Neural cell (in vitro differentiated cells): Measurements from ENCODE around the gene MGAT4A.

ENCODE experiments used
- EP300 ChIP-seq: fragments of 450-650 bp; conservative IDR thresholded peaks from 2 replicates; pipeline ENCODE4 v1.6.1; 2014; ENCODE audit warnings: antibody characterized with exemption, mild to moderate bottlenecking, moderate library complexity; ENCODE audit not compliant: poor library complexity, severe bottlenecking
- EZH2 ChIP-seq: fragments of 200-600, 300-800 bp; shearing (Covaris generic), sonication (generic); IDR thresholded peaks from 2 replicates; pipeline ENCODE4 v1.6.1; 2014; ENCODE audit warnings: antibody characterized with exemption, low read length, borderline replicate concordance, mild to moderate bottlenecking; ENCODE audit not compliant: insufficient read depth, poor library complexity, severe bottlenecking
- POLR2AphosphoS5 ChIP-seq: IDR thresholded peaks from 2 replicates; pipeline ENCODE4 v1.6.1; 2012
- RAD21 ChIP-seq: fragments of 450-650 bp; conservative IDR thresholded peaks from 2 replicates; pipeline ENCODE4 v1.6.1; 2014; ENCODE audit warnings: antibody characterized with exemption, mild to moderate bottlenecking, moderate library complexity
- TF ChIP-seq, protein P1 (sequence below): fragments of 450-650 bp; IDR thresholded peaks from 2 replicates; pipeline ENCODE4 v1.5.1; 2014; ENCODE audit warnings: antibody characterized with exemption, mild to moderate bottlenecking, moderate library complexity; ENCODE audit not compliant: poor library complexity, severe bottlenecking
- TF ChIP-seq, protein P2 (sequence below): IDR thresholded peaks from 2 replicates; pipeline ENCODE4 v1.6.1; 2012; ENCODE audit warnings: borderline replicate concordance

DNA sequence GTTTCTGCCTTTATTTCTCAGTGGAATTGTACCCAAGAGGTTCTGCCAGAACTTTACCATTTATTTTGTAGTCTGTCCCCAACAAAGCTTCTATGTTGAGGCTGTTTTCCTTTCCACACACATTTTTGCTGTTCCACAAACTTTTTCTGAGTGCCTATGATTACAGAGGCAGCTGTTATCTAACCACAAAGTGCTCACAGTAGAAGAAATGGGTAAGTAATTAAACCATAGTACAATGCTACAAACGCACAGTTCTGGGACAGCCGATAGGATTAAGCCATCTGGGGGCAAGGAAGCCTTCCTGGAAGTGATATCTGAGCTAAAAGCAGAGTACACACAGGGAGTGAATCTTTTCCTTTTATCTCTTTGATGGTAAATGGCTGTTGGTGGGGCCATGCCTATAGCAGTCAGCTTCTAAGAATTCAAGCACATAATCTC lies 3.9 kb upstream of the MGAT4A start:
- TF ChIP-seq EP300 (no peak), POLR2AphosphoS5 (no peak), EZH2 (no peak), RAD21 (no peak)
- TF ChIP-seq, protein P1, sequence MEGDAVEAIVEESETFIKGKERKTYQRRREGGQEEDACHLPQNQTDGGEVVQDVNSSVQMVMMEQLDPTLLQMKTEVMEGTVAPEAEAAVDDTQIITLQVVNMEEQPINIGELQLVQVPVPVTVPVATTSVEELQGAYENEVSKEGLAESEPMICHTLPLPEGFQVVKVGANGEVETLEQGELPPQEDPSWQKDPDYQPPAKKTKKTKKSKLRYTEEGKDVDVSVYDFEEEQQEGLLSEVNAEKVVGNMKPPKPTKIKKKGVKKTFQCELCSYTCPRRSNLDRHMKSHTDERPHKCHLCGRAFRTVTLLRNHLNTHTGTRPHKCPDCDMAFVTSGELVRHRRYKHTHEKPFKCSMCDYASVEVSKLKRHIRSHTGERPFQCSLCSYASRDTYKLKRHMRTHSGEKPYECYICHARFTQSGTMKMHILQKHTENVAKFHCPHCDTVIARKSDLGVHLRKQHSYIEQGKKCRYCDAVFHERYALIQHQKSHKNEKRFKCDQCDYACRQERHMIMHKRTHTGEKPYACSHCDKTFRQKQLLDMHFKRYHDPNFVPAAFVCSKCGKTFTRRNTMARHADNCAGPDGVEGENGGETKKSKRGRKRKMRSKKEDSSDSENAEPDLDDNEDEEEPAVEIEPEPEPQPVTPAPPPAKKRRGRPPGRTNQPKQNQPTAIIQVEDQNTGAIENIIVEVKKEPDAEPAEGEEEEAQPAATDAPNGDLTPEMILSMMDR = no peak
- TF ChIP-seq, protein P2, sequence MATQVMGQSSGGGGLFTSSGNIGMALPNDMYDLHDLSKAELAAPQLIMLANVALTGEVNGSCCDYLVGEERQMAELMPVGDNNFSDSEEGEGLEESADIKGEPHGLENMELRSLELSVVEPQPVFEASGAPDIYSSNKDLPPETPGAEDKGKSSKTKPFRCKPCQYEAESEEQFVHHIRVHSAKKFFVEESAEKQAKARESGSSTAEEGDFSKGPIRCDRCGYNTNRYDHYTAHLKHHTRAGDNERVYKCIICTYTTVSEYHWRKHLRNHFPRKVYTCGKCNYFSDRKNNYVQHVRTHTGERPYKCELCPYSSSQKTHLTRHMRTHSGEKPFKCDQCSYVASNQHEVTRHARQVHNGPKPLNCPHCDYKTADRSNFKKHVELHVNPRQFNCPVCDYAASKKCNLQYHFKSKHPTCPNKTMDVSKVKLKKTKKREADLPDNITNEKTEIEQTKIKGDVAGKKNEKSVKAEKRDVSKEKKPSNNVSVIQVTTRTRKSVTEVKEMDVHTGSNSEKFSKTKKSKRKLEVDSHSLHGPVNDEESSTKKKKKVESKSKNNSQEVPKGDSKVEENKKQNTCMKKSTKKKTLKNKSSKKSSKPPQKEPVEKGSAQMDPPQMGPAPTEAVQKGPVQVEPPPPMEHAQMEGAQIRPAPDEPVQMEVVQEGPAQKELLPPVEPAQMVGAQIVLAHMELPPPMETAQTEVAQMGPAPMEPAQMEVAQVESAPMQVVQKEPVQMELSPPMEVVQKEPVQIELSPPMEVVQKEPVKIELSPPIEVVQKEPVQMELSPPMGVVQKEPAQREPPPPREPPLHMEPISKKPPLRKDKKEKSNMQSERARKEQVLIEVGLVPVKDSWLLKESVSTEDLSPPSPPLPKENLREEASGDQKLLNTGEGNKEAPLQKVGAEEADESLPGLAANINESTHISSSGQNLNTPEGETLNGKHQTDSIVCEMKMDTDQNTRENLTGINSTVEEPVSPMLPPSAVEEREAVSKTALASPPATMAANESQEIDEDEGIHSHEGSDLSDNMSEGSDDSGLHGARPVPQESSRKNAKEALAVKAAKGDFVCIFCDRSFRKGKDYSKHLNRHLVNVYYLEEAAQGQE = no peak
